IMR-90 (cell line): Measurements from ENCODE around the gene B3GALT6. TPM values are rescaled to one million over a fixed set of nuclear protein-coding genes. Genes with fewer than 3 reads are reported as not detected.

Experiments used
- ATAC-seq: fragments of 200-7000 bp; cut with Tn5 transposase; 2 replicates; pipeline ENCODE4 v1.9.1; 2020; ENCODE audit warnings: low read depth, mild to moderate bottlenecking, moderate library complexity
- BruUV-seq: library from RNA; stranded (reverse); fragments of 400-500 nt; replicated peaks from 2 replicates; lab custom pipeline; 2021; lab: Mats Ljungman, UMichigan
- CTCF ChIA-PET: fragments of 300-600 bp; formaldehyde crosslinking; extraction: SDS; loops from one replicate; lab custom pipeline; 2021; ENCODE audit warnings: antibody characterized with exemption; lab: Yijun Ruan, JAX
- POLR2A ChIA-PET: fragments of 300-600 bp; sonication (Branson Sonifier 250); formaldehyde crosslinking; loops from one replicate; lab custom pipeline; 2022; ENCODE audit warnings: antibody characterized with exemption; ENCODE audit not compliant: unreplicated experiment; lab: Charles Lee
- DNase-seq: peaks from one replicate; pipeline ENCODE4 v3.0.0; 2013
- H2AFZ ChIP-seq: replicated peaks from 2 replicates; pipeline ENCODE3; 2013; ENCODE audit warnings: low read length, mild to moderate bottlenecking; ENCODE audit not compliant: poor library complexity
- H2AK5ac ChIP-seq: 2 replicates; pipeline ENCODE4 v1.6.1; 2013; ENCODE audit warnings: low read depth, low read length, inconsistent platforms
- H2AK9ac ChIP-seq: replicated peaks from 2 replicates; pipeline ENCODE3; 2013; ENCODE audit warnings: mild to moderate bottlenecking, low read depth, low read length, moderate library complexity; ENCODE audit not compliant: poor library complexity
- H2BK120ac ChIP-seq: 2 replicates; pipeline ENCODE4 v1.6.1; 2013; ENCODE audit warnings: low read depth, low read length, inconsistent platforms
- H2BK15ac ChIP-seq: 3 replicates; pipeline ENCODE4 v1.6.1; 2013; ENCODE audit warnings: low read depth, low read length, inconsistent platforms
- H2BK20ac ChIP-seq: 2 replicates; pipeline ENCODE4 v1.6.1; 2013; ENCODE audit warnings: low read depth, mild to moderate bottlenecking, inconsistent platforms, low read length, moderate library complexity
- H2BK5ac ChIP-seq: 2 replicates; pipeline ENCODE4 v1.6.1; 2013; ENCODE audit warnings: mild to moderate bottlenecking, low read depth, low read length, inconsistent platforms; ENCODE audit not compliant: poor library complexity, severe bottlenecking
- H3K14ac ChIP-seq: replicated peaks from 2 replicates; pipeline ENCODE4 v1.6.1; 2013; ENCODE audit warnings: low read depth, low read length, inconsistent platforms
- H3K18ac ChIP-seq: 2 replicates; pipeline ENCODE4 v1.6.1; 2013; ENCODE audit warnings: low read depth, low read length, control low read depth
- H3K23ac ChIP-seq: 2 replicates; pipeline ENCODE4 v1.6.1; 2013; ENCODE audit warnings: low read depth, low read length, inconsistent platforms
- H3K27ac ChIP-seq: 2 replicates; pipeline ENCODE4 v1.5.1; 2013; ENCODE audit warnings: mild to moderate bottlenecking, control low read depth, low read length; ENCODE audit not compliant: insufficient read depth
- H3K27me3 ChIP-seq: 2 replicates; pipeline ENCODE4 v1.6.1; 2013; ENCODE audit warnings: low read length; ENCODE audit not compliant: control insufficient read depth, insufficient read depth
- H3K36me3 ChIP-seq: 2 replicates; pipeline ENCODE4 v1.6.1; 2013; ENCODE audit warnings: low read length, mixed read lengths; ENCODE audit not compliant: control insufficient read depth, insufficient read depth
- H3K4ac ChIP-seq: 2 replicates; pipeline ENCODE4 v1.6.1; 2013; ENCODE audit warnings: low read depth, low read length, inconsistent platforms
- H3K4me1 ChIP-seq: 2 replicates; pipeline ENCODE4 v1.6.1; 2013; ENCODE audit warnings: low read length, mixed read lengths; ENCODE audit not compliant: control insufficient read depth, insufficient read depth
- H3K4me2 ChIP-seq: 2 replicates; pipeline ENCODE4 v1.6.1; 2013; ENCODE audit warnings: low read depth, mild to moderate bottlenecking, control low read depth, low read length, moderate library complexity
- H3K4me3 ChIP-seq: 2 replicates; pipeline ENCODE4 v1.5.1; 2013; ENCODE audit warnings: low read depth, mild to moderate bottlenecking, control low read depth, low read length, moderate library complexity; ENCODE audit not compliant: insufficient read depth
- H3K56ac ChIP-seq: 2 replicates; pipeline ENCODE4 v1.6.1; 2013; ENCODE audit warnings: low read length, inconsistent platforms; ENCODE audit not compliant: insufficient read depth; ENCODE audit errors: extremely low read depth
- H3K79me1 ChIP-seq, 2 experiments: 2 replicates each; pipeline ENCODE4 v1.6.1; 2013; ENCODE audit warnings: low read length in 2 of 2, inconsistent platforms in 1 of 2, low read depth in 1 of 2
- H3K9ac ChIP-seq: 2 replicates; pipeline ENCODE4 v1.6.1; 2013; ENCODE audit warnings: low read depth, low read length, control low read depth
- H3K9me1 ChIP-seq: 2 replicates; pipeline ENCODE4 v1.6.1; 2013; ENCODE audit warnings: low read length, inconsistent platforms; ENCODE audit not compliant: insufficient read depth
- H3K9me3 ChIP-seq: 2 replicates; pipeline ENCODE4 v1.6.1; 2013; ENCODE audit warnings: low read length; ENCODE audit not compliant: control insufficient read depth, insufficient read depth
- H4K20me1 ChIP-seq: 2 replicates; pipeline ENCODE4 v1.6.1; 2013; ENCODE audit warnings: low read length, inconsistent platforms; ENCODE audit not compliant: insufficient read depth
- H4K5ac ChIP-seq: 2 replicates; pipeline ENCODE4 v1.6.1; 2013; ENCODE audit warnings: mild to moderate bottlenecking, low read depth, low read length, control low read depth
- H4K8ac ChIP-seq, 2 experiments: 2 replicates each; pipeline ENCODE4 v1.6.1; 2013; ENCODE audit warnings: low read depth in 2 of 2, low read length in 2 of 2, control low read depth in 1 of 2, inconsistent platforms in 1 of 2
- H4K91ac ChIP-seq: 2 replicates; pipeline ENCODE4 v1.6.1; 2013; ENCODE audit warnings: low read depth, low read length, inconsistent platforms; ENCODE audit not compliant: insufficient read depth
- BHLHE40 ChIP-seq: fragments of 150-350 bp; IDR thresholded peaks from 2 replicates; pipeline ENCODE4 v1.6.1; 2016; ENCODE audit warnings: mild to moderate bottlenecking, low read depth, low read length
- CEBPB ChIP-seq: IDR thresholded peaks from 2 replicates; pipeline ENCODE4 v1.6.1; 2012; ENCODE audit warnings: low read depth, low read length, improper control_type of control experiment
- CHD1 ChIP-seq: IDR thresholded peaks from 2 replicates; pipeline ENCODE4 v1.6.1; 2012; ENCODE audit warnings: low read depth, low read length, improper control_type of control experiment
- CTCF ChIP-seq: conservative IDR thresholded peaks from 2 replicates; pipeline ENCODE4 v1.5.1; 2012; ENCODE audit warnings: mild to moderate bottlenecking, low read depth, low read length, improper control_type of control experiment
- ELK1 ChIP-seq: fragments of 150-350 bp; IDR thresholded peaks from 2 replicates; pipeline ENCODE4 v1.6.1; 2016; ENCODE audit warnings: low read depth, mild to moderate bottlenecking, low read length, moderate library complexity, borderline replicate concordance
- MAFK ChIP-seq: IDR thresholded peaks from 2 replicates; pipeline ENCODE4 v1.6.1; 2012; ENCODE audit warnings: low read depth, low read length, improper control_type of control experiment
- MXI1 ChIP-seq: IDR thresholded peaks from 2 replicates; pipeline ENCODE4 v1.6.1; 2012; ENCODE audit warnings: low read depth, mild to moderate bottlenecking, low read length, moderate library complexity, borderline replicate concordance
- NFE2L2 ChIP-seq: fragments of 150-350 bp; IDR thresholded peaks from 2 replicates; pipeline ENCODE4 v1.6.1; 2016; ENCODE audit warnings: low read depth, mild to moderate bottlenecking, low read length
- POLR2A ChIP-seq: IDR thresholded peaks from 2 replicates; pipeline ENCODE4 v1.6.1; 2012; ENCODE audit warnings: mild to moderate bottlenecking, low read depth, low read length
- RCOR1 ChIP-seq: IDR thresholded peaks from 2 replicates; pipeline ENCODE4 v1.6.1; 2012; ENCODE audit warnings: mild to moderate bottlenecking, low read length, improper control_type of control experiment; ENCODE audit not compliant: insufficient replicate concordance
- RFX5 ChIP-seq: IDR thresholded peaks from 2 replicates; pipeline ENCODE4 v1.8.0; 2012; ENCODE audit warnings: low read depth, mild to moderate bottlenecking, low read length, moderate library complexity
- USF2 ChIP-seq: fragments of 150-350 bp; IDR thresholded peaks from 2 replicates; pipeline ENCODE4 v1.6.1; 2017; ENCODE audit warnings: mild to moderate bottlenecking, antibody characterized with exemption, low read length, low read depth
- WGBS, 2 experiments: methylation state at CpG; one replicate each; pipeline versions ENCODE4 v1.1.5 to v1.1.7; 2013; ENCODE audit warnings: missing lambda C conversion rate in 2 of 2; ENCODE audit not compliant: insufficient read length in 1 of 2; ENCODE audit errors: extremely low coverage in 2 of 2; 5-methylcytosine and 5-hydroxymethylcytosine counted together
- dilution Hi-C: fragments of 300-500 bp; cut with HindIII; formaldehyde crosslinking; loops from one replicate; pipeline ENCODE4 v1.14.3; 2018; ENCODE audit warnings: low sequenced_read_pairs; ENCODE audit not compliant: unreplicated experiment
- in situ Hi-C: fragments of 300-500 bp; cut with MboI; formaldehyde crosslinking; loops from 3 replicates; pipeline ENCODE4 v1.14.3; 2019; ENCODE audit warnings: low sequenced_read_pairs, inconsistent platforms, mixed read lengths
- intact Hi-C: fragments of 100-400 bp; cut with micrococcal nuclease; formaldehyde crosslinking; loops from 2 replicates; pipeline ENCODE4 v1.10.0; 2022
- polyA plus RNA-seq, 3 experiments: library from polyadenylated mRNA; depleted of rRNA; stranded (reverse); fragments of >200 nt; gene quantifications; 2 replicates each; pipeline ENCODE4 v1.2.3, GENCODE V29; 2012; ENCODE audit warnings: low replicate concordance in 1 of 3
- total RNA-seq: library from RNA; depleted of rRNA; stranded (reverse); fragments of >200 nt; gene quantifications from 2 replicates; pipeline ENCODE4 v1.2.3, GENCODE V29; 2012

The B3GALT6 gene
- total and polyA plus RNA-seq, 2 of the 4 experiments (the other 2 are of a cell fraction): 12.2 to 23.0 TPM

GRCh38 chr1:1278620-1279019 is 46.6 kb downstream of the B3GALT6 start:
- 97% methylated on average over 5 of the region's 13 CpGs; no CpG with 5 or more reads in 1 of the 2 experiments for WGBS, 2 experiments
- Histone ChIP-seq H3K4me3 (no peak overlapping the region), H3K23ac (no peak overlapping the region), H4K5ac (no peak overlapping the region), H3K18ac (no peak overlapping the region), H3K36me3 (no peaks in the 10 kb centered on the region), H3K9ac (no peak overlapping the region), H2BK15ac (no peak overlapping the region), H2BK20ac (no peak overlapping the region), H2AFZ (no peak overlapping the region), H3K79me1 (peaks cover 8 to 20% of the 10 kb centered on the region in 2 experiments; a peak in 3 of 4 replicates), H3K4ac (no peak overlapping the region), H4K20me1 (no peaks in the 10 kb centered on the region), H3K27me3 (no peaks in the 10 kb centered on the region), H3K56ac (no peak overlapping the region), H3K14ac (no peak overlapping the region), H3K4me1 (peaks cover 22% of the 10 kb centered on the region), H4K91ac (no peak overlapping the region), H2BK120ac (no peak overlapping the region), H3K4me2 (no peak overlapping the region), H4K8ac (no peak overlapping the region), H2AK9ac (no peak overlapping the region), H2BK5ac (no peak overlapping the region), H3K27ac (no peak overlapping the region), H3K9me3 (no peaks in the 10 kb centered on the region), H2AK5ac (no peak overlapping the region), H3K9me1 (peaks cover 9% of the 10 kb centered on the region; the same call in 1 of the 2 replicates)
- CTCF ChIA-PET: interaction anchor here (0.6 kb wide), 1 partner anchor 40 kb away, joined by 3 read pairs; no protein-coding TSS in a partner anchor
- dilution Hi-C loops: no loop called here
- no peak for ATAC-seq
- in situ Hi-C loops: no loop called here
- POLR2A ChIA-PET: interaction anchor here (0.6 kb wide), 1 partner anchor 250 kb away, joined by 10 read pairs; no protein-coding TSS in a partner anchor
- no TSS peak for BruUV-seq
- TF ChIP-seq MAFK (no peak), USF2 (no peak), CHD1 (no peak), POLR2A (no peak), RCOR1 (no peak), BHLHE40 (no peak), MXI1 (no peak), RFX5 (no peak), ELK1 (no peak), CTCF (no peak), CEBPB (no peak), NFE2L2 (no peak)
- intact Hi-C loops: no loop called here
- DNase-seq: no peak
